Keratinocyte (primary cell): ENCODE measurements around the gene VEGFA.

Experiments used
- CTCF ChIP-seq, 3 experiments: IDR thresholded peaks in 1 of 3; conservative IDR thresholded peaks in 1 of 3; optimal IDR thresholded peaks in 1 of 3; 2 replicates in 2 of 3; 3 replicates in 1 of 3; pipeline versions ENCODE3 to v1.5.1; 2011; ENCODE audit warnings: low read length in 3 of 3, mild to moderate bottlenecking in 3 of 3, moderate library complexity in 2 of 3, control low read depth in 1 of 3, inconsistent platforms in 1 of 3; ENCODE audit not compliant: insufficient read depth in 2 of 3; ENCODE audit errors: extremely low read depth in 1 of 3
- EZH2 ChIP-seq: IDR thresholded peaks from one replicate; pipeline ENCODE4 v1.6.1; 2012; ENCODE audit warnings: inconsistent platforms, mild to moderate bottlenecking, low read length, moderate library complexity

GRCh38 chr6:43827898-43828297 lies 57.9 kb downstream of the VEGFA start:
- TF ChIP-seq CTCF (optimal IDR thresholded peaks at IDR 0.05 in 1 of 3, IDR thresholded peaks at IDR 0.05 in 1 of 3, conservative IDR thresholded peaks at IDR 0.05 in 1 of 3; ENCODE audit: extremely low read depth in 1 of 3, insufficient read depth in 2 of 3, low read length in 3 of 3): no peak
- TF ChIP-seq EZH2: no peak
